Glomerular visceral epithelial cell (primary cell): Measurements from ENCODE around the gene KLHDC7A.
"Not testable (repeated sequence)": the region's sequence is repeated elsewhere in the genome, so short reads cannot be mapped to it uniquely, and the experiment has no call there.

ENCODE experiments used
- DNase-seq: peaks from one replicate; pipeline ENCODE4 v3.0.0-alpha.2; 2016; ENCODE audit errors: extremely low spot score

The KLHDC7A gene

GRCh38 chr1:18480315-18481189 lies at the start of gene KLHDC7A:
Gene KLHDC7A, plus strand, starts transcription at chr1:18480930. Its CDS starts 52 bp downstream, at chr1:18480982.
- peak; percentile 98 for DNase-seq

DNA sequence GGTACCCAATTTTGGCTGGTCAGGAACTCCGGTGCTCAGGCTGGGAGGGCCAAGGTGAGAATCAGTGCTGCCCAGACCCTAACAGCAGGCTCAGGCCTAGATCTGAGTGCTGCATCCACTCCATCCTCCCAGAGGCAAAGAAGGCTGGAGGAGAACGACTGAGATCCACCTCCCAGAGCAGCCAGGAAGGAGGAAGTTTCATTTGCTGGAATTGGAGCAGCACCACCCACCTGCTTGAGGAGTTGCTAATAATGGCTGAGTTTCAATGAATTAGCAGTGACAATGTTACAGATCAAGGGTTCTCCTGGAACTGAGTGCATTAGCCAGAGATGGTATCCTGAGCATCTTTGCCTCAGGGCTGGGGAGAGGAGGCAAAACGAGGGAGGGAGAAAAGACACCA lies 46.7 kb upstream of the KLHDC7A start:
- no peak for DNase-seq

- no peak for DNase-seq
These were observed 40.1 kb upstream of the KLHDC7A start for GRCh38 chr1:18440385-18441226.

GRCh38 chr1:18443587-18444520 lies 36.9 kb upstream of the KLHDC7A start:
- no peak for DNase-seq

DNA sequence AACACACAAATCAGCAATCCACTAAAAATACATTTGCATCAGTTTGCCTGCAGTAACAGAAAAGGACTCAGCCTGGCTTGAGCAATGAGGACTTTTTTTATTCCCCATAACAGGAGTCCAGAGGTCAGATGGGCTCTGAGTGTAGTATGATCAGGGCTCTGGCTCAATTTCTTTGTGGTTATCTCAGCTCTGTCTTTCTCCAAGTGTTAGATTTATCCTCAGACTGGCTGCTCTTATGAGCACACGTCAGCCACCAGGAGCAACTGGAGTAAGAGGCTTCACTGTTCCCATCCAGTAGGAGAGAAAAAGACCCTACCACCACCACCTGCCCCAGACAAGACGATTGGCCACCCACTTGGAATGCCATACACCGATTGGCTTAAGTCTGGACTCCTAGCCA lies 36.2 kb upstream of the KLHDC7A start:
- DNase-seq = no peak

DNA sequence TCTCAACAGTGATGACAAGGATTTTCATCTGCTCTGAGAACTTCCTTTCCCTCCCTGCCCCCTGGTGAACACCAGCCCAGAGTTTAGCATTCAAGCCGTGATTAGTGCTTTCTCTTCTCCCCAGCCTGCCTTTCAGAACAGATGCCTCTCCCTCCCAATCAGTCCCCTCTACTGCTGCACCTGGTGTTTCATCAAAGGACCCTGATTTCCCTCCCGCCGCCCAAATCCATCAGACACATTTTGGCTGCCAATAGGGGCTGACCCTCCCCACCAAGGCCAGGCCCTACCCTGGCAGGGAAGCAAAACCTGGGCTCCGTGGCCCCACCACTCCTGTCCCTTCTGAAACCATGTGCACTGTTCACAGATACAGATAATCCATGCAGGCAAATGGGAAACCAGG lies 34.0 kb upstream of the KLHDC7A start:
- DNase-seq = no peak

GRCh38 chr1:18447509-18448220 lies 33.1 kb upstream of the KLHDC7A start:
- DNase-seq = no peak

GRCh38 chr1:18448889-18449288 lies 31.8 kb upstream of the KLHDC7A start:
- no peak for DNase-seq

DNA sequence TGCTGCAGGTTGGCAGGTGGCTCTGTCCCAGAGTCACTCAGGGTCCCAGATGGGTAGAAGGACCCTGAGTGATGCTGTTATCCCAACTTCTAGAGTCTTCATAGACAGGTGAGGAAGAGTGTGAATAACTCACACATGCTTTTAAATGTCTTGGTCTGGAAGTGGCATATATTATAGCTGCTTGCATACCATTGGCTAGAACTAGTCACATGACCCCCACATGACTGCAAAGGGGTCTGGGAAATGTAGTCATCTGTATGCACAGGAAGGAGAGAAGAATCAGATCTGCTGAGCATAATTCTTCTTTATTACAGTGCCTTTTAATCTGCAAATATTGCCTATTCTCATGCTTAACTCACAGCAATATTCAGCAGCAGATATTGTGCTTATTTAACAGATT lies 28.2 kb upstream of the KLHDC7A start:
- peak; percentile 7 for DNase-seq

DNA sequence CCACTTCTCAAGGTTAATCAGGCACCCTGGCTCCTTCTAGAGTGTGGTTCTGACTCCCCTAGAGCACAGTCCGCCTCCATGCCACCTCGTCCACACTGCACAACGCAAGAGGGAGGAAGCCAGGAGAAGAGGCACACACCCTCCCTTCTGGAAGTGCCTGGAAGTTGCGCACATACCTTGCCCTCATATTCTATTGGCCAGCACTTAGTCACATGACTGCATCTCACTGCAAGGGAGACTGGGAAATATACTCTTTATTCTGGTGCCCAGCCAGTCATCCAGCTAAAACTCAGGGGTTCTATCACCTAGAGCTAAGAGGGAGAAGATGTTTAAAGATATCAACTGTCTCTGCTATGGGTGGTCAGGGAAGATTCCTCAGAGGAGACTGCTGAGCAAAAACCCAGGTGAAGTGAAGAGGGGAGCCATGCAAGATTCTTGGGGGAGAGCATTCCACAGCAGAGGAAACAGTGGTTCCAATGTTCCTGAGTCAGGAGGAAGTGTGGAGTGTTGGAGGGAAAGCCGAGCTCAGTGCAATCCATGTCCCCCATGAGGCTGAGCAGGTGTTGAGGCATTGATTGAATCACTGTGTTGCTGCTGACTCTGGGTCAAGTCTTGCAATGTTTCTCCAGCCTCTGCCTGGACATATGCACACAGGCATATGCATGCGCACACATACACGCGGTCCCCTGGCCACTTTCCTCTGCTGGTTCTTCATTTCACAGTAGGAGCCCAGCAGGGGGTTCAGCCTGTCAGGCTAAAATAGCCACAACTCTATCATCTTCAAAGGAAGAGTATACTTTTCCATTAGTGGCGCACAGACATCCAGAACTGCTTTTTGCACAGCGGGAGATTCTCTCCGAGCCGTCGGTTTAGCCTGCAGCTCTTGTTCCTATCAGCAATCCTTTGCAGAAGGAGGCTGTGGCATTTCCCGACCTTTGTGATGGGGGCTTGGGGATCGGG lies 22.3 kb upstream of the KLHDC7A start:
- no peak for DNase-seq

GRCh38 chr1:18461656-18462055 lies 19.1 kb upstream of the KLHDC7A start:
- DNase-seq = no peak

DNA sequence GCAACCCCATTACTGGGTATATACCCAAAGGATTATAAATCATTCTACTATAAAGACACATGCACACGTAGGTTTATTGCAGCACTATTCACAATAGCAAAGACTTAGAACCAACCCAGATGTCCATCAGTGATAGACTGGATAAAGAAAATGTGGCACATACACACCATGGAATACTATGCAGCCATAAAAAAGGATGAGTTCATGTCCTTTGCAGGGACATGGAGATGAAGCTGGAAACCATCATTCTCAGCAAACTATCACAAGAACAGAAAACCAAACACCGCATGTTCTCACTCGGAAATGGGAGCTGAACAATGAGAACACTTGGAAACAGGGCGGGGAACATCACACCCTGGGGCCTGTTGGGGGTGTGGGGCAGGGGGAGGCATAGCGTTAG lies 18.2 kb upstream of the KLHDC7A start:
- not testable (repeated sequence) for DNase-seq

GRCh38 chr1:18463063-18463462 lies 17.7 kb upstream of the KLHDC7A start:
- DNase-seq = no peak

DNA sequence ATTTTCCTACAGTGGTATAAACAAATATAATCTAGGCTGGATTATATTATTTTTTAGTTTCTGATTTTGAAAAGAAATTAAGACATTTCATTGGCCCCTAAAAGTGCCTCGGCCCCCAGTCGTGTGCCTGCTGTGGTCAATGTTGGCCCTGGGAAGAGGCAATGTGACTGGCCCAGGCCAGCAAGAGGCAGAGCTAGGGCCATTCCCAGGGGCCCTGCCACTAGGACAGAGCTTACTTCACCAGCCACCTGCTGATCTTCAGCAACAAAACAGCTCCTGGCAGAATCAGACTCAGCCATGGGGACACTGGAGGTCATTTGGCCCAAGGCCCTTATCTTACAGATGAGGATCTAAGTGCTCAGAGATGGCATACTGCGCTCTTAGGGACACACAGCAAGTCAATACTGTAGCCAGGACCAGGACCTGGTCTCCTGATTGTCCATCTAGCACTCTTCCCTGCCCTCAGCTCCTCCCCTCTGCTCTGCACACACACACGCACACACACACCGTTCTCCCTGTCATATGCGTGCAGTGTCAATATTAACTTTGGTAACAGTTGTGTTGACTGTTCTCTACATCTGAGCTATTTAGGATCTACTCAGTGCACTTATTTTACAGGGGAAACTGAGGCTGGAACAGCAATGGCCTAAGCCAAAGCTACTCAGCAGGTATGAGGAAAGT lies 16.6 kb upstream of the KLHDC7A start:
- DNase-seq = no peak

GRCh38 chr1:18464665-18465050 lies 16.1 kb upstream of the KLHDC7A start:
- no peak for DNase-seq

DNA sequence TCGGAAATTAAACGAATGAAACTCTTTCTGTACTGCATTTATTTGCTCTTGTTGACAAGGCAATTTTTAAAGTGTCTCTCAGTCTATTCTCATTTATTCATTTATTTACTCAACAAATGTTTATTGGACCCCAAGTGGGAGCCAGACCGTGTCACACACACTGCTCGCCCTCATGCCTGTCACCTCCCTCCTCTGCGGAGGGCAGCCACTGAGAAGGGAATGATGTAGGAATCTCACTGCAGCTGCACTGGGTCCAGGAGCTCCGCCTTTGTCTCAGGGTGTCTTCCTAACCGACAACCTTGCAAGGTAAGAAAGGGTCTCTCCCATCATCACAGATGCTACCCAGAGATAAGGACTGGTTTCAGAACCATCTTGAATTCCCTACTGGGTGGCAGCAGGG lies 14.1 kb upstream of the KLHDC7A start:
- no peak for DNase-seq

- DNase-seq = no peak
These were observed 12.2 kb upstream of the KLHDC7A start for GRCh38 chr1:18468570-18468969.

DNA sequence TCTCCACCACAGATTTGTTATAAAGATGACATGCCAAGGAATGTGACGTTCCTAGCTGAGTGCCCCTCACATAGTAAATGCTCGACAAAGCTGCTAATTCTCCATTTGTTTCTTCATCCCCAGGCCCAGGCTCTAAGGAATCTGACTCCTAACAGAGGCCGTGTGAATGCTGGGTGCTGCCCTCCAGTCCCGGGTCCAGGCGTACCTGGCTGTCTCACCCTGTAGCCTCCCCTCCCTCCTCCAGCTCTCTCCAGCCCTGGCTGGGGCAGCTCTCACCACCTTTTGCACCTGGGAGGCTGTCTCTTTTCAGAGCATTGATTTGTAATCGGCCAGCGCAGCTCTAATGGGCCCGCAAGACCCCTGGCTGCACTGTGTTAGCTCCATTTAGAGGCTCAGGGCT lies 11.2 kb upstream of the KLHDC7A start:
- no peak for DNase-seq

DNA sequence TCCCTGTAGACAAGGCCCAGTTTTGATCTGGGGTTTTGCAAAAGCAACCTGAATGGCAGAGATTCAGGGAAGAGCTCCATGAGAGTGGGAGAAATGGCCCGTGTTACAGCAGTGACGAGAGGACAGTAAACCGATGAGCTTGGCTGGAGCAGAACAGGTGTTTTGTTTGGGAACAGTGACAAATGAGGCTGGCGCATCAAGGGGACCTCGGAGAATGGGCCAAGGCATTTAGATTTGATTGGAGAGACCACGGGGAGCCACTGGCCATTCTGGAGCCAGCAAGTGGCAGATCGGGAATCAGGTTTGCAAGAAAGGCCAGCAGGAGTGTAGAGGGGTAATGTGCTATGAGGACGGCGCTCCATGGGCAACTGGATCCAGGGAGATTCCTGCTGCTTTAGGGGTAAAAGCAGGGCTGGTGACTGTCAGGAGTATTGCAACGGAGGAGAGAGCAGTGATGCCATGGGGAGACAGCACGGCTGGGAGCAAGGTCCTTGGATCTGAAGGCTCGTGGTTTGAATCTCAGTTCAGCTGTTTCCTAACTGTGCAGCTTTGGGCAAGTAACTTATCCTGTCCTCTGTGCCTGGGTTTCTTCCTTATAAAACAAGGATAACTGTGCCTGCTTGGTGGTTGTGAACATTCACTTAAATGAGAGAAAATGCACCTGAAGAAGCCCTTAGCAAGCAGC lies 9.9 kb upstream of the KLHDC7A start:
- no peak for DNase-seq
